ENCODE measurements around the gene KIF14.

DNA sequence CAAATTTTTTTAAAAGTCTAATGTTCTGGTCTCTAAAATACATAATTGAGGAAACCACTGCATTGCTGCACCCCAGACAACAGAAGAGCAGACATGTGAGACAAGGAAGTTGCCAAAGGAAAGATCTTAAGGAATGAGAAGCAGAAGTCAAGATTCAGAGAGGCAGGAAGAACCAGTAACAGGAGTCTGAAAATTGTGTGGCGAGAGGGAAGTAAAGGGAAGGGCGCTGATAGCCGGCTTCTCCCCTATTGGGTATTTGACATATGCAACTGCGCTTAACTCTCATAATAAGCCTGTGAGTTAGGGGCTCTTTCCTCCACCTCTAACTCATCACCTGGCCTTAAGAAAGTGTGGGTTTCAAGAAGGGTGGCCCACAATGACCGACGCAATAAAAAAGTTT, 21.9 kb upstream of the KIF14 start:
- TF ChIP-seq, protein P1, sequence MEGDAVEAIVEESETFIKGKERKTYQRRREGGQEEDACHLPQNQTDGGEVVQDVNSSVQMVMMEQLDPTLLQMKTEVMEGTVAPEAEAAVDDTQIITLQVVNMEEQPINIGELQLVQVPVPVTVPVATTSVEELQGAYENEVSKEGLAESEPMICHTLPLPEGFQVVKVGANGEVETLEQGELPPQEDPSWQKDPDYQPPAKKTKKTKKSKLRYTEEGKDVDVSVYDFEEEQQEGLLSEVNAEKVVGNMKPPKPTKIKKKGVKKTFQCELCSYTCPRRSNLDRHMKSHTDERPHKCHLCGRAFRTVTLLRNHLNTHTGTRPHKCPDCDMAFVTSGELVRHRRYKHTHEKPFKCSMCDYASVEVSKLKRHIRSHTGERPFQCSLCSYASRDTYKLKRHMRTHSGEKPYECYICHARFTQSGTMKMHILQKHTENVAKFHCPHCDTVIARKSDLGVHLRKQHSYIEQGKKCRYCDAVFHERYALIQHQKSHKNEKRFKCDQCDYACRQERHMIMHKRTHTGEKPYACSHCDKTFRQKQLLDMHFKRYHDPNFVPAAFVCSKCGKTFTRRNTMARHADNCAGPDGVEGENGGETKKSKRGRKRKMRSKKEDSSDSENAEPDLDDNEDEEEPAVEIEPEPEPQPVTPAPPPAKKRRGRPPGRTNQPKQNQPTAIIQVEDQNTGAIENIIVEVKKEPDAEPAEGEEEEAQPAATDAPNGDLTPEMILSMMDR (conservative IDR thresholded peaks at IDR 0.05; ENCODE audit: low read depth, low read length), result no peak
- no peak for TF ChIP-seq EZH2 (IDR thresholded peaks at IDR 0.05; ENCODE audit: borderline replicate concordance, low read depth, low read length, poor library complexity, severe bottlenecking)
